Anterior cingulate cortex (tissue), 58 donors: ENCODE measurements around the gene FBXL16.
A peak's percentile ranks its signal among the peaks of the same experiment; 100 is the strongest.

ENCODE experiments used
- DNase-seq, 58 donors: peaks; one replicate each; lab custom pipeline; 2025; lab: John Stamatoyannopoulos, UW

The FBXL16 gene

DNA sequence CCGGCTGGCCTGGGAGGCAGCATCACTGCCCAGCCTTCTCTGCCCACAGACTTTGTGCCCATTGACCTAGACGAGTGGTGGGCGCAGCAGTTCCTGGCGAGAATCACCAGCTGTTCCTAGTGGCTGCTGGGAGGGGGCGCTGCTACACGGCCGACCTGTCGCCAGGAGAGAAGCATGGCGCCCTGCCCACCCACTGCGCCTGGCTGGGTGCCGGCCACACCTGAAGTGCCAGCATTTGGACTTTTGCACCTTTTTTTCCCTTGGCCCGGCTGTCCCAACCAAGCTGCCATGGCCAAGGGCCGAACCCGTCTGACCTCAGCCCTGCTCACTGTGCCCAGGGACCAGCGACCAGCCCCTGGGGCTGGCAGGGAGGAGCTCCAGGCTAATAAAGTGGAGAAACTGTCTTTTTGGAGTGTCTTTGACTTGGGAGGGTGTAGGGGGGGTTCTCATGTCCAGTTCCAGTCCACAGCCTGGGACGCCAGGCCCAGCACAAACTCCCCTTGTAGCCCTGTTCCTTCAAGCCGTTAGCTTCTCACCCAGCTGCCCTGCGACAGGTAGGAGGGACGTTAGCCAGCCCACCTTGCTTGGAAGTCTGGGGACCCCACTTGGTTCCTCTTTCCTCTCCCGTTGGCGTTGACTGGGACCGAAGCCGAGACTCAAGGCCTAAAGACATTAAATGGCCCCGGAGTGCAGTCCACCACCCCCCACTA lies 57.4 kb downstream of the FBXL16 start:
- peak in 3 of 58 donors; percentile 21 to 27 (median 24) for DNase-seq

DNA sequence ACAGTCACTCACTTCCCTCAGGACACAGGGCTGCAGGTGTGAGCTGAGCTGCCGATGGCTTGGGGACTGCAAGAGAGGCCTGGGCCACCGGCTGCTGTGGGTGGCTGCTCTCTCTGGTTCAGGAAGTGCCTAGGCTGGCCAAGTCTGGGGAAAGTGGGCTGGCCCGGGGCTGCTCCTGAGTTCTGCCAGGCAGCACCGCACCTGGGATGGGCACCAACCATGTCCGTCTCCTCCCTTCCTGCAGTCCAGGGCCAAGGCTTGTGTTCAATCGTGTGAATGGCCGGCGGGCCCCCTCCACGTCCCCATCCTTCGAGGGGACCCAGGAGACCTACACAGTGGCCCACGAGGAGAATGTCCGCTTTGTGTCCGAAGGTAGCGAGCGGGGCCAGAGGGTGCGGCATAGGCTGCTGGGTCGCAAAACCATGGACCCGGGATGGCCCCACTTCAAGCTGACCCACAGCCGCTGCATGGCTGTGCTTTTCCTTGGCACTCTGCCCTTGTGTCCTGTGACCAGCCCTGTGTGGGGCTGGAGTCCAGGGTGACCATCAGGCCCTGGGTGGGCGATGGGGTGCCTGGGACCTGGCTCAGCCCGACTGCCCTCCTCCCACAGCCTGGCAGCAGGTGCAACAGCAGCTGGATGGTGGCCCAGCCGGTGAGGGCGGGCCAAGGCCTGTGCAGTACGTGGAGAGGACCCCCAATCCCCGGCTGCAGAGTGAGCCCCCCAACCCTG lies 58.3 kb downstream of the FBXL16 start:
- peak in 3 of 58 donors; percentile 15 to 32 (median 30) for DNase-seq

DNA sequence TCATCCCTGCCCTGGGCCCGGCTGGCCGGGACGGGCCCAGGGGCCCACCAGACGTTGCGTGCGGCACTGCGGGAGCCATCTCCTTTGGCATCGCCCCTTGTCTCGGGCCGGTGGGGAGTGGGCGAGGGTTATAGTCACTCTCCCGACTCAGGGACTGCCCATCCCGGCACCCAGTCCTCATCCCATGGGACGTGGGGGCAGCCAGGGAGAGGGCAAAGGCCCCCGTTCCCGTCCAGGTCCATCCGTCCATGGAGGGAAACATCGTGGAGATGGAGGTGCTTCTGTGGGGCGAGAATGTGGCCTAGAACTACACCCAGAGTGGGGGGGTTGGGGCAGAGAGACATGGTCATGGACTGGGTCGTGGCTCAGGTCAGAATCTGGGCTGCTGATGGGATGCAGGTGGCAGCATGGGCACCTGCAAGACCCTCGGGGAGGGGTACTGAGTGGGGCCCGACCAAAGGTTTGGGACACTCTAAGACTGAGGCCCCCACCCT lies 58.9 kb downstream of the FBXL16 start:
- DNase-seq = no peak

DNA sequence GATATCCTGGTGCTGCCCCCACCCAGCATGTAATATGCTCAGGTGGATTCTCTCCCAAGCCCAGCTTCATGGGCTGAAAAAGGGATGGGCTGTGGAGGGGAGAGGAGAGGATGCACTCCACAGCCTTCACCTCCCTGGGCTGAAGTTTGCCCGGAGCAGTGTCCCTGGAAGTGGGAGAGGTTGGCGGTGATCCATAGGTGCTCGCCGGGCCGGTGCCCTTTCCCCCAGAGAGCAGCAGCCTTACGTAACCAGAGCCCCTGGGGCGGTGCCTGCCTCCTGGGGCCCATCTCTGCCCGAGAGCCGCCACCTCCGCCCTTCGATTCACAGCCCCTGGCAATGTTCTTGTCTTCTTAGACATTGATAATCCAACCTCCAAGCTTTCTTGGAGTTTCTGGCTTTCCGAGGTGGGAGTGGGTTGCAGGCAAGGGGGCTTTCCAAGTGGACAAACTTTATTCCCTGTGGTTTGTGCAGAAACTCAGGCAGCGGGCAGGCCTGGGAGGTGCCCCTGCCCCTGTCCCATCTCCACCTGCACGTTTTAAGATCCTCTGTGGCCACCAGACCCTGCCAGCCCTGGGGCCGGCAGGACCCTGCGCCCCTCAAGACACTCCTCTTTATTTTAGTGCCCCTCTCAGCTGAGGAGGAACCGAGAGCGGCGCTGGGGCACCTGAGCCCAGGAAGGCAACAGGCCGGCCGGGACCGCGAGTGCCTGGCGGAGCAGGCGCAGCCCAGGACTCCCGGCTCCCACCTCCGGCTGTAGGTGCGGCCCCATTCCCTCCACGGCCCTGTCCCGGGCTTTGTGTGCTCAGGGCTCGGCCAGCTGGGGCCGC lies 59.5 kb downstream of the FBXL16 start:
- no peak for DNase-seq

DNA sequence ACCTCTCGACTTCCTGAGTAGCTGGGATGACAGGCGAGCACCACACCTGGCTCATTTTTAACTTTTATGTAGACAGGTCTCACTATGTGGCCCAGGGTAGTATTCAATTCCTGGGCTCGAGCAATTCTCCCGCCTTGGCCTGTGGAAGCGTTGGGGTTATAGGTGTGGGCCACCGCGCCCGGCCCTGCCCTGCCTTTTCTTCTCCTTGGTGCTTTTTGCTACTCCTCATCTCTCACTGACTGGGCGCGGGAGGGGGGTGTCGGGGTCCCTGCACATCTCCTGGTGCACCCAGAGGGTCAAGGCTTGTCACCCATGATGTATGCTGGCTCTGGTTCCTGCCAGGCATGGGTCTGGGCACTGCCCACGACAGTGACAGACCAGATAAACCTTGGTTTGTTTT lies 61.0 kb downstream of the FBXL16 start:
- DNase-seq = no peak

DNA sequence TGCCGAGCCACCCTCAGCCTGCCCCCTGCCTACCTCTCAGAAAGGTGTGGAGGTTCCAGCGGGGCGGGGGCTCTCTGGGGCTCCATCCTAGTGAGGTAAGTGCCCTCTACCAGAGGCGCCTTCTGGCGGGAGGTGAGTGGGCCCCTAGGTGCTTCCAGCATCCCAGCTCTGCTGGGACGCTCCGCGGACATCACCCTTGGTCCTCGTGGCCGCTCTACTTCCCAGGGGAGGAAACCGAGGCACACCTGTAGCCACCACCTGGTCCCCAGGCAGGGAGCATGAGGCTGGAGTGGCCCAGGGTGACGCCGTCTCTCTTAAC lies 62.6 kb downstream of the FBXL16 start:
- peak in 1 of 58 donors; percentile 33 for DNase-seq
